ENCODE results near the gene SYCE3.

DNA sequence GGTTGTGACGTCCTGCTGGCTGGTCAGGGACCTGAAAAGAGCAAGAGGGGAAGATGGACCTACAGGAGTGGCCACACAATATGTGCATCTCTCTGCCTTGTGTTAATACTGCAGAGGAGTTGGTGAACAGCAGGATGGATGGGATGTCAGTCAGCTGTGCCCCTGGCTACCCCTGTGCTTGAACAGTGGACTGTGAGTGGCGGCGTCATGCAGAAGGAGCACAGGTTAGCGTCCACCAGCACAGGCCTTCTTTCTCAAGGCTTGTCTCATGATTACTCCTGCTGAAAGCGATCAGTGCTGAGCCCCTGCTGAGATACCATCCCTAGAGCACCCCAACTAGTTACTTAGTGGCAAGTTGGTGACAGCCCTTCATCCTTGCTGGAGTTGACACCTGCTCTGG, 23.7 kb upstream of the SYCE3 start:
- TF ChIP-seq, protein P1, sequence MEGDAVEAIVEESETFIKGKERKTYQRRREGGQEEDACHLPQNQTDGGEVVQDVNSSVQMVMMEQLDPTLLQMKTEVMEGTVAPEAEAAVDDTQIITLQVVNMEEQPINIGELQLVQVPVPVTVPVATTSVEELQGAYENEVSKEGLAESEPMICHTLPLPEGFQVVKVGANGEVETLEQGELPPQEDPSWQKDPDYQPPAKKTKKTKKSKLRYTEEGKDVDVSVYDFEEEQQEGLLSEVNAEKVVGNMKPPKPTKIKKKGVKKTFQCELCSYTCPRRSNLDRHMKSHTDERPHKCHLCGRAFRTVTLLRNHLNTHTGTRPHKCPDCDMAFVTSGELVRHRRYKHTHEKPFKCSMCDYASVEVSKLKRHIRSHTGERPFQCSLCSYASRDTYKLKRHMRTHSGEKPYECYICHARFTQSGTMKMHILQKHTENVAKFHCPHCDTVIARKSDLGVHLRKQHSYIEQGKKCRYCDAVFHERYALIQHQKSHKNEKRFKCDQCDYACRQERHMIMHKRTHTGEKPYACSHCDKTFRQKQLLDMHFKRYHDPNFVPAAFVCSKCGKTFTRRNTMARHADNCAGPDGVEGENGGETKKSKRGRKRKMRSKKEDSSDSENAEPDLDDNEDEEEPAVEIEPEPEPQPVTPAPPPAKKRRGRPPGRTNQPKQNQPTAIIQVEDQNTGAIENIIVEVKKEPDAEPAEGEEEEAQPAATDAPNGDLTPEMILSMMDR (conservative IDR thresholded peaks at IDR 0.05; ENCODE audit: low read depth in 2 of 2): no peak
- TF ChIP-seq, protein P2, sequence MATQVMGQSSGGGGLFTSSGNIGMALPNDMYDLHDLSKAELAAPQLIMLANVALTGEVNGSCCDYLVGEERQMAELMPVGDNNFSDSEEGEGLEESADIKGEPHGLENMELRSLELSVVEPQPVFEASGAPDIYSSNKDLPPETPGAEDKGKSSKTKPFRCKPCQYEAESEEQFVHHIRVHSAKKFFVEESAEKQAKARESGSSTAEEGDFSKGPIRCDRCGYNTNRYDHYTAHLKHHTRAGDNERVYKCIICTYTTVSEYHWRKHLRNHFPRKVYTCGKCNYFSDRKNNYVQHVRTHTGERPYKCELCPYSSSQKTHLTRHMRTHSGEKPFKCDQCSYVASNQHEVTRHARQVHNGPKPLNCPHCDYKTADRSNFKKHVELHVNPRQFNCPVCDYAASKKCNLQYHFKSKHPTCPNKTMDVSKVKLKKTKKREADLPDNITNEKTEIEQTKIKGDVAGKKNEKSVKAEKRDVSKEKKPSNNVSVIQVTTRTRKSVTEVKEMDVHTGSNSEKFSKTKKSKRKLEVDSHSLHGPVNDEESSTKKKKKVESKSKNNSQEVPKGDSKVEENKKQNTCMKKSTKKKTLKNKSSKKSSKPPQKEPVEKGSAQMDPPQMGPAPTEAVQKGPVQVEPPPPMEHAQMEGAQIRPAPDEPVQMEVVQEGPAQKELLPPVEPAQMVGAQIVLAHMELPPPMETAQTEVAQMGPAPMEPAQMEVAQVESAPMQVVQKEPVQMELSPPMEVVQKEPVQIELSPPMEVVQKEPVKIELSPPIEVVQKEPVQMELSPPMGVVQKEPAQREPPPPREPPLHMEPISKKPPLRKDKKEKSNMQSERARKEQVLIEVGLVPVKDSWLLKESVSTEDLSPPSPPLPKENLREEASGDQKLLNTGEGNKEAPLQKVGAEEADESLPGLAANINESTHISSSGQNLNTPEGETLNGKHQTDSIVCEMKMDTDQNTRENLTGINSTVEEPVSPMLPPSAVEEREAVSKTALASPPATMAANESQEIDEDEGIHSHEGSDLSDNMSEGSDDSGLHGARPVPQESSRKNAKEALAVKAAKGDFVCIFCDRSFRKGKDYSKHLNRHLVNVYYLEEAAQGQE (IDR thresholded peaks at IDR 0.05; ENCODE audit: unreplicated experiment): no peak
- TF ChIP-seq, protein P3, sequence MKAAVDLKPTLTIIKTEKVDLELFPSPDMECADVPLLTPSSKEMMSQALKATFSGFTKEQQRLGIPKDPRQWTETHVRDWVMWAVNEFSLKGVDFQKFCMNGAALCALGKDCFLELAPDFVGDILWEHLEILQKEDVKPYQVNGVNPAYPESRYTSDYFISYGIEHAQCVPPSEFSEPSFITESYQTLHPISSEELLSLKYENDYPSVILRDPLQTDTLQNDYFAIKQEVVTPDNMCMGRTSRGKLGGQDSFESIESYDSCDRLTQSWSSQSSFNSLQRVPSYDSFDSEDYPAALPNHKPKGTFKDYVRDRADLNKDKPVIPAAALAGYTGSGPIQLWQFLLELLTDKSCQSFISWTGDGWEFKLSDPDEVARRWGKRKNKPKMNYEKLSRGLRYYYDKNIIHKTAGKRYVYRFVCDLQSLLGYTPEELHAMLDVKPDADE (IDR thresholded peaks at IDR 0.05): no peak
- no peak for TF ChIP-seq EZH2phosphoT487 (IDR thresholded peaks at IDR 0.05; ENCODE audit: unreplicated experiment)
- TF ChIP-seq POLR2AphosphoS5 (IDR thresholded peaks at IDR 0.05; ENCODE audit: low read depth): no peak
- TF ChIP-seq JUNB (IDR thresholded peaks at IDR 0.05; ENCODE audit: unreplicated experiment): no peak
- no peak for TF ChIP-seq EZH2 (IDR thresholded peaks at IDR 0.05; ENCODE audit: low read depth, unreplicated experiment)

All from GM23338 (cell line).